Sigmoid colon (tissue), 7 donors: Measurements from ENCODE around the gene PRKG1. TPM values are rescaled to one million over a fixed set of nuclear protein-coding genes. Genes with fewer than 3 reads are reported as not detected.

Source experiments
- DNase-seq: peaks from one replicate; pipeline ENCODE4 v3.0.0-alpha.2; 2019
- H3K27ac ChIP-seq, 4 donors: fragments of 200-600 bp; sonication (generic); one replicate each; pipeline ENCODE4 v1.5.1; 2016 to 2019; ENCODE audit warnings: mild to moderate bottlenecking in 1 of 4
- H3K27me3 ChIP-seq, 3 donors: fragments of 200-600 bp; sonication (generic); one replicate each; pipeline ENCODE4 v1.5.1; 2019; ENCODE audit warnings: mild to moderate bottlenecking in 1 of 3
- H3K36me3 ChIP-seq, 4 donors: fragments of 200-600 bp; sonication (generic); one replicate each; pipeline ENCODE4 v1.5.1; 2016 to 2019
- H3K4me1 ChIP-seq, 4 donors: fragments of 200-600 bp; sonication (generic); one replicate each; pipeline ENCODE4 v1.5.1; 2017 to 2019
- H3K4me3 ChIP-seq, 4 donors: fragments of 200-600 bp; sonication (generic); one replicate each; pipeline ENCODE4 v1.5.1; 2017 to 2019; ENCODE audit warnings: mild to moderate bottlenecking in 2 of 4, moderate library complexity in 1 of 4
- H3K9me3 ChIP-seq, 4 donors: fragments of 200-600 bp in 3 of 4; sonication (generic) in 3 of 4; one replicate each; pipeline versions ENCODE4 v1.5.1 to v1.6.1; 2013 to 2019
- EP300 ChIP-seq, 4 donors: sonication (generic); formaldehyde crosslinking; IDR thresholded peaks; one replicate each; pipeline ENCODE4 v1.6.1; 2017; ENCODE audit warnings: antibody characterized with exemption in 4 of 4
- POLR2A ChIP-seq, 2 donors: fragments of 450-650 bp; IDR thresholded peaks; one replicate each; pipeline ENCODE4 v1.6.1; 2016; ENCODE audit warnings: antibody characterized with exemption in 2 of 2, mild to moderate bottlenecking in 2 of 2, moderate library complexity in 2 of 2
- POLR2AphosphoS5 ChIP-seq, 4 donors: sonication (generic); formaldehyde crosslinking; IDR thresholded peaks; one replicate each; pipeline ENCODE4 v1.6.1; 2017; ENCODE audit warnings: antibody characterized with exemption in 4 of 4
- WGBS, 2 donors: extraction: QIAGEN DNeasy Blood & Tissue Kit; methylation state at CpG; one replicate each; pipeline ENCODE4 v1.1.7; 2013; 5-methylcytosine and 5-hydroxymethylcytosine counted together
- intact Hi-C: fragments of 100-400 bp; cut with DNase I; formaldehyde crosslinking; loops from one replicate; pipeline ENCODE4 v1.15.1; 2023
- polyA plus RNA-seq, 3 donors: library from polyadenylated mRNA; stranded (reverse); fragments of 200-250 nt; gene quantifications; one replicate each; pipeline ENCODE4 v1.2.3, GENCODE V29; 2013
- total RNA-seq, 4 donors: library from RNA; depleted of rRNA; stranded (reverse); fragments of >200 nt; gene quantifications; one replicate each; pipeline ENCODE4 v1.1.0, GENCODE V29; 2016
- TF ChIP-seq, protein P1 (sequence below), 4 experiments: fragments of 450-650 bp in 3 of 4; fragments of 200-600 bp in 1 of 4; IDR thresholded peaks; one replicate each; pipeline ENCODE4 v1.5.1; 2016 to 2019; ENCODE audit warnings: antibody characterized with exemption in 4 of 4, mild to moderate bottlenecking in 3 of 4, moderate library complexity in 2 of 4
- donor health status: healthy with polysubstance abuse.
- donor health status: Bipolar disorder and iron deficiency.
- donor health status: healthy.

The PRKG1 gene
- total and polyA plus RNA-seq, 7 donors, result 3.7 to 92.9 (median 60.2) TPM

DNA sequence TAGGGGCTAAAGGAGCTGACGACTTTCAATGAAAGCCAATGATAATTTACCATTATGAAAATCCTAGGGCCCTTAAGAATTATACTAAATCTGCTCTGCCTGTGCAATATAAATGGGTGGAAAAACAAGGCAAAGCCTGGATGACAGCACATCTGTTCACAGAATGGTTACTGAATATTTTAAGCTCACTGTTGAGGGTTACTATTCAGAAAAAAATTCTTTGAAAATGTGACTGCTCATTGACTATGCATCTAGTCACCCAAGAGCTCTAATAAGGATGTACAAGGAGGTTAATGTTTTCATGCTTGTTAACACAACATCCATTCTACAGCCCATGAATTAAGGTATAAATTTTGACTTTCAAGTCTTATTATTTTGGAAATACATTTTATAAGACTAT lies 1248.6 kb downstream of the PRKG1 start:
- H3K36me3 ChIP-seq, result no peaks in the 10 kb centered on the region
- intact Hi-C loops, result no loop called here
- H3K4me1 ChIP-seq, result no peaks in the 10 kb centered on the region
- H3K4me3 ChIP-seq, result no peak overlapping the region
- no peak for DNase-seq
- TF ChIP-seq EP300 (IDR thresholded peaks at IDR 0.05) (no peak), POLR2AphosphoS5 (IDR thresholded peaks at IDR 0.05) (no peak), POLR2A (IDR thresholded peaks at IDR 0.05) (no peak)
- TF ChIP-seq, protein P1, sequence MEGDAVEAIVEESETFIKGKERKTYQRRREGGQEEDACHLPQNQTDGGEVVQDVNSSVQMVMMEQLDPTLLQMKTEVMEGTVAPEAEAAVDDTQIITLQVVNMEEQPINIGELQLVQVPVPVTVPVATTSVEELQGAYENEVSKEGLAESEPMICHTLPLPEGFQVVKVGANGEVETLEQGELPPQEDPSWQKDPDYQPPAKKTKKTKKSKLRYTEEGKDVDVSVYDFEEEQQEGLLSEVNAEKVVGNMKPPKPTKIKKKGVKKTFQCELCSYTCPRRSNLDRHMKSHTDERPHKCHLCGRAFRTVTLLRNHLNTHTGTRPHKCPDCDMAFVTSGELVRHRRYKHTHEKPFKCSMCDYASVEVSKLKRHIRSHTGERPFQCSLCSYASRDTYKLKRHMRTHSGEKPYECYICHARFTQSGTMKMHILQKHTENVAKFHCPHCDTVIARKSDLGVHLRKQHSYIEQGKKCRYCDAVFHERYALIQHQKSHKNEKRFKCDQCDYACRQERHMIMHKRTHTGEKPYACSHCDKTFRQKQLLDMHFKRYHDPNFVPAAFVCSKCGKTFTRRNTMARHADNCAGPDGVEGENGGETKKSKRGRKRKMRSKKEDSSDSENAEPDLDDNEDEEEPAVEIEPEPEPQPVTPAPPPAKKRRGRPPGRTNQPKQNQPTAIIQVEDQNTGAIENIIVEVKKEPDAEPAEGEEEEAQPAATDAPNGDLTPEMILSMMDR (IDR thresholded peaks at IDR 0.05), result no peak
- no peaks in the 10 kb centered on the region for H3K9me3 ChIP-seq
- H3K27ac ChIP-seq, result no peak overlapping the region
- 88 to 91% methylated on average over 1 of the region's 1 CpG for WGBS, 2 donors
- H3K27me3 ChIP-seq, result no peaks in the 10 kb centered on the region

DNA sequence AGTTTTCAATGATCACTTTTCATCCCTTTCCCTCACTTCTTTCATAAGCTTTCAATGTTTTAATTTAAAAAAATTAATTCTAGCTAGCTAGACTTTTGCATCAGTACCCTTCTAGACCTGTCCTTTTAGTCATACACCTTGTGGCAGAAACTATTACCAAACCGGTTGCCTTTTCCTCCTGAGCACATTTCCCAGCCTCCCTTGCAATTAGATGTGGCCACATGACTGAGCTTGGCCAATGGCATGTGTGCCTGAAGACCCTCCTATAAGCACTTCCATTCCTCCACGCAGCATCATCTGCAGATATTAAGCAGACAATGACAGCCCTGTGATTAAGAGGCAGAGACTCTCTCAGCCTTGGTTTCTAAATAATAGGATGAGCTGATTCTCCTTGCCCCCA lies 1252.1 kb downstream of the PRKG1 start:
- Histone ChIP-seq H3K36me3 (no peaks in the 10 kb centered on the region), H3K4me3 (no peak overlapping the region), H3K9me3 (no peaks in the 10 kb centered on the region), H3K4me1 (no peaks in the 10 kb centered on the region), H3K27ac (no peak overlapping the region), H3K27me3 (no peaks in the 10 kb centered on the region)
- intact Hi-C loops, result no loop called here
- TF ChIP-seq POLR2A (IDR thresholded peaks at IDR 0.05), result no peak
- TF ChIP-seq EP300 (IDR thresholded peaks at IDR 0.05), result no peak
- TF ChIP-seq, protein P1 (IDR thresholded peaks at IDR 0.05), result no peak
- TF ChIP-seq POLR2AphosphoS5 (IDR thresholded peaks at IDR 0.05), result no peak
- WGBS, 2 donors, result 63 to 83% methylated on average over 2 of the region's 2 CpGs
- no peak for DNase-seq

DNA sequence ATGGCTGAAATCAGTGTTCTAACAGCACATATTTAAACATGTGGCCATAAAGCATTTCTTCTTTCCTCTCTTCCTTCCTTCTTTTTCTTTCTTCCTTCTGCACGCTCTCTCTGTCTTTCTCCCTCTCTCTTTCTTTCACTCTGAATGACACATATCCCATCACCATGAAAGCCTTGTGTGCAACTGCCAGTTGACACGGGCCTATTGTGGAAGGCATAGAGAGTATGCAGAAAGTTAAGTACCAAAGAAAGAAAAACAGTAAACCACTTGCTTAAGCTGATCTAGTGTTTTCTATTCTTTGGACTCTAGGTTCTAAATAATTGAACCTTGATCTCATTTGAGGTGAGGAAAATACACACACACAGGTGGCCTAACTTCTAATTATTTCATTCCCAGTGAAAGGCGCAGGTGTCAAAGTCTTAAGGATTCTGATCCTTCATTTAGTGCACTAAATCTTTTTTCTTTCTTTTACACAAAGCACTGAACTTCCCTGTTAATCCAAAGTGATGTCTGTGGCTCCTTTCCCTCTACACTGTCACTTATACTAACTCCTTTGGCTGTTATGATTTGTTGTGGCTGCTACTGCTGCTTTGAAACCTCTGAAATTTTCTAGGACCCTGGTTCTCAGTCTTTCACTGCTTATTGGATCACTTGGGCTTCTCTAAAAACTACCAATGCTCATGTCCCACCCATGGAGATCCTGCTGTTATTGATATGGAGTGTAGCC lies 1257.5 kb downstream of the PRKG1 start:
- 72 to 85% methylated on average over 3 of the region's 3 CpGs for WGBS, 2 donors

DNA sequence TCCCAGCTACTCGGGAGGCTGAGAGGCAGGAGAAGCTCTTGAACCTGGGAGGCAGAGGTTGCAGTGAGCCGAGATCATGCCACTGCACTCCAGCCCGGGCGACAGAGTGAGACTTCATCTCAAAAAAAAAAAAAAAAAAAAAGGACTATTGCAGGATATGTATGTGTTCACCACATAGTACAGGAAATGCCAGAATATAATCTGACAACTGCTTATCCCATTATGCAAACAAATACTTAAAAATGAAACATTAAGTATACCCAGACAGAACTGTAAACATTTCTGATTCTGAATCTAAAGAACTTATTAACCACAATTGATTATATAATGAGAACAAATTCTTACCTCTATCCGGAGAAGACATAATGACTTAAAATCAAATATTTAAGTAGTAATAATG lies 1258.5 kb downstream of the PRKG1 start:
- 81 to 83% methylated on average over 5 of the region's 5 CpGs for WGBS, 2 donors
- Histone ChIP-seq H3K27me3 (no peaks in the 10 kb centered on the region), H3K4me3 (no peak overlapping the region), H3K4me1 (no peaks in the 10 kb centered on the region), H3K9me3 (no peaks in the 10 kb centered on the region), H3K36me3 (no peaks in the 10 kb centered on the region), H3K27ac (no peak overlapping the region)
- DNase-seq, result no peak
- intact Hi-C loops, result no loop called here
- TF ChIP-seq EP300 (IDR thresholded peaks at IDR 0.05) (no peak), POLR2A (IDR thresholded peaks at IDR 0.05) (no peak), POLR2AphosphoS5 (IDR thresholded peaks at IDR 0.05) (no peak)
- TF ChIP-seq, protein P1 (IDR thresholded peaks at IDR 0.05), result no peak

More for the DNA sequence above, 1257.5 kb downstream of the PRKG1 start:
- no peaks in the 10 kb centered on the region for H3K27me3 ChIP-seq
- H3K4me1 ChIP-seq, result no peaks in the 10 kb centered on the region
- intact Hi-C loops, result no loop called here
- no peaks in the 10 kb centered on the region for H3K36me3 ChIP-seq
- H3K4me3 ChIP-seq, result no peak overlapping the region
- TF ChIP-seq POLR2A (IDR thresholded peaks at IDR 0.05) (no peak), POLR2AphosphoS5 (IDR thresholded peaks at IDR 0.05) (no peak), EP300 (IDR thresholded peaks at IDR 0.05) (no peak)
- TF ChIP-seq, protein P1 (IDR thresholded peaks at IDR 0.05), result no peak
- H3K9me3 ChIP-seq, result no peaks in the 10 kb centered on the region
- no peak for DNase-seq
- H3K27ac ChIP-seq, result no peak overlapping the region

DNA sequence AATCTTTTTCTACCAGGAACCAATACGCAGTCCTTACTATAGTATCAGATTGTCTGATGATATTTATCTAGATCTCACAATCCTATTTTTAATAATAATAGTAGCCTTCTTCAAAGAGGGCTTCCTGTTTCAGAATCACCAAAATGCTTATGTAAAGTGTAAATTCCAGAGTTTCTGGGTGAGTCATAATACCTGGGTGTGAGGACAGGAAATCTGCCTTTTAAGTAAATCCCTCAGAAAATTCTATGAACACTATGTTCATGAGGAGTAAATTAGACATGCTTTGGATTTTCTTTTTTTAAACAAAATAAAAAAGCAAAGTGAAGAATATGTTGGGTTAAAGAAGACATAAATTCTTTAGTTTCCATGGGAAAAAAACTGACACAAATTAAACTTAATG lies 1260.3 kb downstream of the PRKG1 start:
- no peak for DNase-seq
- Histone ChIP-seq H3K4me3 (no peak overlapping the region), H3K4me1 (no peaks in the 10 kb centered on the region), H3K27me3 (no peaks in the 10 kb centered on the region), H3K27ac (no peak overlapping the region), H3K9me3 (no peaks in the 10 kb centered on the region), H3K36me3 (no peaks in the 10 kb centered on the region)
- TF ChIP-seq POLR2AphosphoS5 (IDR thresholded peaks at IDR 0.05), result no peak
- no peak for TF ChIP-seq POLR2A (IDR thresholded peaks at IDR 0.05)
- no peak for TF ChIP-seq EP300 (IDR thresholded peaks at IDR 0.05)
- TF ChIP-seq, protein P1 (IDR thresholded peaks at IDR 0.05), result no peak
- intact Hi-C loops, result no loop called here
- WGBS, 2 donors, result 98 to 100% methylated on average over 1 of the region's 1 CpG
